ENCODE data around the gene SLC26A8. TPM values are rescaled to one million over a fixed set of nuclear protein-coding genes. Genes with fewer than 3 reads are reported as not detected.

SLC26A8 gene
- total RNA-seq, 1 donor from 2014 or later: 1.2 TPM

DNA sequence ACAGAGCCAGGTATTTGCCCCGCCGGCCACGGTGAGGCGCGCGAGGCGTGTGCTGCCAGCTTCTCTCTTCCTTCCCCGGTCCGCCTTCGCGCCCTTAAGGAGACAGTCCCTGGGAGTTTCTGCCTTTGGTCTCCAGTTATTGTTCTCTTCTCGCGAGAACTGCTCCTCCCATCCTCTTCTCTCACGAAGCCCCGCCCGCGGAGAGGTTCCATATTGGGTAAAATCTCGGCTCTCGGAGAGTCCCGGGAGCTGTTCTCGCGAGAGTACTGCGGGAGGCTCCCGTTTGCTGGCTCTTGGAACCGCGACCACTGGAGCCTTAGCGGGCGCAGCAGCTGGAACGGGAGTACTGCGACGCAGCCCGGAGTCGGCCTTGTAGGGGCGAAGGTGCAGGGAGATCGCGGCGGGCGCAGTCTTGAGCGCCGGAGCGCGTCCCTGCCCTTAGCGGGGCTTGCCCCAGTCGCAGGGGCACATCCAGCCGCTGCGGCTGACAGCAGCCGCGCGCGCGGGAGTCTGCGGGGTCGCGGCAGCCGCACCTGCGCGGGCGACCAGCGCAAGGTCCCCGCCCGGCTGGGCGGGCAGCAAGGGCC lies 3.2 kb upstream of the SLC26A8 start, which contains the start of gene MAPK14:
TSS of gene MAPK14 (plus strand) at position 308 of the 587 bp plus-strand sequence. CDS start 350 bp downstream, outside the sequence.
- Histone ChIP-seq H3K27me3 (ENCODE audit: low read depth) (peaks cover 8% of the 10 kb centered on the region), H3K27ac (peak within 1 kb of the TSS; percentile 96), H3K36me3 (no peaks in the 10 kb centered on the region), H3K4me3 (peak within 1 kb of the TSS; percentile 96), H3K4me1 (peaks cover 30% of the 10 kb centered on the region), H3K9me3 (no peaks in the 10 kb centered on the region)
- TF ChIP-seq, protein P1, sequence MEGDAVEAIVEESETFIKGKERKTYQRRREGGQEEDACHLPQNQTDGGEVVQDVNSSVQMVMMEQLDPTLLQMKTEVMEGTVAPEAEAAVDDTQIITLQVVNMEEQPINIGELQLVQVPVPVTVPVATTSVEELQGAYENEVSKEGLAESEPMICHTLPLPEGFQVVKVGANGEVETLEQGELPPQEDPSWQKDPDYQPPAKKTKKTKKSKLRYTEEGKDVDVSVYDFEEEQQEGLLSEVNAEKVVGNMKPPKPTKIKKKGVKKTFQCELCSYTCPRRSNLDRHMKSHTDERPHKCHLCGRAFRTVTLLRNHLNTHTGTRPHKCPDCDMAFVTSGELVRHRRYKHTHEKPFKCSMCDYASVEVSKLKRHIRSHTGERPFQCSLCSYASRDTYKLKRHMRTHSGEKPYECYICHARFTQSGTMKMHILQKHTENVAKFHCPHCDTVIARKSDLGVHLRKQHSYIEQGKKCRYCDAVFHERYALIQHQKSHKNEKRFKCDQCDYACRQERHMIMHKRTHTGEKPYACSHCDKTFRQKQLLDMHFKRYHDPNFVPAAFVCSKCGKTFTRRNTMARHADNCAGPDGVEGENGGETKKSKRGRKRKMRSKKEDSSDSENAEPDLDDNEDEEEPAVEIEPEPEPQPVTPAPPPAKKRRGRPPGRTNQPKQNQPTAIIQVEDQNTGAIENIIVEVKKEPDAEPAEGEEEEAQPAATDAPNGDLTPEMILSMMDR (IDR thresholded peaks at IDR 0.05): peak; percentile 90
- ATAC-seq: peak; percentile 96 to 97
- peak; percentile 99 for DNase-seq
- intact Hi-C loops (cut with DNase I): loop anchor here (5.0 kb wide), 1 partner anchor 70 kb away; no protein-coding TSS in a partner anchor

DNA sequence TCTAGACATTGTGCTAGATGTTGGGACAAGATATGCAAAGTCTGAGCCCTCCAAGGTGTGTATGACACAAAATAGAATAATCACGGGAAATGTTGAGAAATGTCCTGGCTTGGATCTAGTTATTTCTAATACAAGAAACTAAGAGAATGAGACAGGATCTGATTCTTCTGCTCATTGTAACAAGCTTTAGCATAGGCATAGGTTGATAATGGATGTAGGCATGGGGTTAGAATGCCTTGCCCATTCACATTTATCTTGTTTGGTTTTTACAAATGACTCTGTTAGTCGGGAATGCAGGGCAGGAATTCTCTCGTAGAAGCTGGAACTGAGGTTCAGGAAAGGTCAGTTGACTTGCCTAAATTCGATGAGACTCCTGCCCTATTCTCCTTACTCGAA lies 1.5 kb upstream of the SLC26A8 start:
- peaks cover 8% of the 10 kb centered on the region for H3K27me3 ChIP-seq (ENCODE audit: low read depth)
- H3K4me3 ChIP-seq: no peak overlapping the region
- no peaks in the 10 kb centered on the region for H3K9me3 ChIP-seq
- ATAC-seq (no peak), DNase-seq (no peak)
- no peak overlapping the region for H3K27ac ChIP-seq
- H3K36me3 ChIP-seq: no peaks in the 10 kb centered on the region
- TF ChIP-seq, protein P1 (IDR thresholded peaks at IDR 0.05): no peak
- intact Hi-C loops (cut with DNase I): loop anchor here (5.0 kb wide), 1 partner anchor 71 kb away; no protein-coding TSS in a partner anchor
- H3K4me1 ChIP-seq: peaks cover 15% of the 10 kb centered on the region

DNA sequence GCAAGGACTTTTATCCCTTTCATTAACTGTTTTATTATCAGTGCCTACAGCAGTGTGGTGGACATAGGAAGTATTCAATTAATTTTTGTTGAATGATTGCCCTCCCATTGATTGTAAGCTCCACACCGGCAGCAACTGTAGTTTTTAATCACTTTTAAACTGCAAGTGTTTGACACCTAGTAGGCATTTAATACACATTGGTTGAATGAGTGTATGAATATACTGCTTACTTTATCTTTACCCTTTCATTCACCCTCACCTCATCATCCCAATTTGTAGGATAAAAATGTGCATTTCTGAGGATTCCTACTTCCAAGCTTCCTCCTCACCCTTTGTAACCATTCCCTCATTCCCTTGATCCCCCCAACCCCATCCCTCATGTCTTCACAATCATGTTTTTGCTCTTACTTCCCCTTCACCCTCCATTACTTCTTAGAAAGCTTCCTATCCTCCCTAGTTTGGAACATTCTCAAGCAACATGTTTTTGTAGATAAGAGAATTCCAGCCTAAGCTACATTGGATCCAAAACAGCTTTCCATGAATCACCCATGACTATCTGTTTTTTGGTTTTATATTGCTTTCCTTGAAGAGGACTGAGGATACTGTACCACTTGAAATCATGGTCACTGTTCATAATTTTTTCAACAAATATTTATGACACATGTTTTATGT lies 955 bp upstream of the SLC26A8 start:
- Histone ChIP-seq H3K4me3 (no peak overlapping the region), H3K27me3 (ENCODE audit: low read depth) (peaks cover 8% of the 10 kb centered on the region), H3K9me3 (no peaks in the 10 kb centered on the region), H3K36me3 (no peaks in the 10 kb centered on the region), H3K4me1 (peaks cover 10% of the 10 kb centered on the region), H3K27ac (no peak overlapping the region)
- intact Hi-C loops (cut with DNase I): loop anchor here (5.0 kb wide), 1 partner anchor 72 kb away; no protein-coding TSS in a partner anchor
- TF ChIP-seq, protein P1 (IDR thresholded peaks at IDR 0.05): no peak
- ATAC-seq (no peak), DNase-seq (no peak)

DNA sequence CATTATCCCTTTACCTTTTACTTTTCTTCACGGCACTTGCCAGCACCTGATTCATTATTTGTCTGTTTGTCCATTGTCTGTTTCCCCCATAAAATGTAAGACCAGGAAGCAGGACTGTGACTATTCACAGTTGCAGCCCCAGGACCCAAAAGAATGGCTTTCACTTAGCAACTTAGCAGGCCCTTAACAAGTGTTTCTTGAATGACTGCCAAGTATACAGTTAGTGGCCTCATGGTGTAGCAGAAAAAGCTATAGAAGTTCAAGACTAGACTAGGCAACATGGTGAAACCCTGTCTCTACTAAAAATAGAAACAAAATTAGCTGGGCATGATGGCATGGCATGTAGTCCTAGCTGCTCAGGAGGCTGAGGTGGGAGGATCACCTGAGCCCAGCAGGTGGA lies 4.3 kb downstream of the SLC26A8 start:
- DNase-seq (no peak), ATAC-seq (no peak)
- no peaks in the 10 kb centered on the region for H3K4me1 ChIP-seq
- TF ChIP-seq, protein P1 (IDR thresholded peaks at IDR 0.05): no peak
- intact Hi-C loops (cut with DNase I): no loop called here
- H3K4me3 ChIP-seq: no peak overlapping the region
- H3K36me3 ChIP-seq: no peaks in the 10 kb centered on the region
- H3K27ac ChIP-seq: no peak overlapping the region
- H3K27me3 ChIP-seq (ENCODE audit: low read depth): peaks cover 8% of the 10 kb centered on the region
- H3K9me3 ChIP-seq: no peaks in the 10 kb centered on the region

DNA sequence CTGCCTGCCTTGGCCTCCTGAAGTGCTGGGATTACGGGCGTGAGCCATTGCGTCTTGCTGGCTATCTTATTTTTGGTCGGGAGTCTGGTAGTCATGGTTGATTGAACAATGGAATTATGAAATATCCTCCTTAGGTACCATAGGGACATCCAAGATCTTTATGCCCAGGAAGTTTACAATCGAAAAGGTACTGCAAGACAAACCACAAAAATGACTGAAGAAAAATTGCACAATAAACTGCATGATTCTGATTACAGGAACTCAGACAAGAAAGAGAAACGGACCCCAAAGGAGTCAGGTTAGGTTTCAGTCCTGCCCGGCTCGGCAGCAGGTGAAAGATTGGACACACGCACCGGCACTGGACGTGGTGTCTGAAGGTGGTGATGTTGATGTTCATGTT lies 5.3 kb downstream of the SLC26A8 start:
- DNase-seq (no peak), ATAC-seq (no peak)
- H3K4me3 ChIP-seq: no peak overlapping the region
- H3K27ac ChIP-seq: no peak overlapping the region
- TF ChIP-seq, protein P1 (IDR thresholded peaks at IDR 0.05): no peak
- peaks cover 5% of the 10 kb centered on the region for H3K27me3 ChIP-seq (ENCODE audit: low read depth)
- intact Hi-C loops (cut with DNase I): no loop called here
- no peaks in the 10 kb centered on the region for H3K36me3 ChIP-seq
- no peaks in the 10 kb centered on the region for H3K4me1 ChIP-seq
- H3K9me3 ChIP-seq: no peaks in the 10 kb centered on the region

Measured in lower lobe of right lung (tissue), 2 donors.